GM18861 (cell line): ENCODE results near the gene CA12.

Experiments used
- ATAC-seq: cut with Tn5 transposase; IDR thresholded peaks from one replicate; pipeline ENCODE4 v1.9.1; 2021; ENCODE audit not compliant: unreplicated experiment

The CA12 gene

DNA sequence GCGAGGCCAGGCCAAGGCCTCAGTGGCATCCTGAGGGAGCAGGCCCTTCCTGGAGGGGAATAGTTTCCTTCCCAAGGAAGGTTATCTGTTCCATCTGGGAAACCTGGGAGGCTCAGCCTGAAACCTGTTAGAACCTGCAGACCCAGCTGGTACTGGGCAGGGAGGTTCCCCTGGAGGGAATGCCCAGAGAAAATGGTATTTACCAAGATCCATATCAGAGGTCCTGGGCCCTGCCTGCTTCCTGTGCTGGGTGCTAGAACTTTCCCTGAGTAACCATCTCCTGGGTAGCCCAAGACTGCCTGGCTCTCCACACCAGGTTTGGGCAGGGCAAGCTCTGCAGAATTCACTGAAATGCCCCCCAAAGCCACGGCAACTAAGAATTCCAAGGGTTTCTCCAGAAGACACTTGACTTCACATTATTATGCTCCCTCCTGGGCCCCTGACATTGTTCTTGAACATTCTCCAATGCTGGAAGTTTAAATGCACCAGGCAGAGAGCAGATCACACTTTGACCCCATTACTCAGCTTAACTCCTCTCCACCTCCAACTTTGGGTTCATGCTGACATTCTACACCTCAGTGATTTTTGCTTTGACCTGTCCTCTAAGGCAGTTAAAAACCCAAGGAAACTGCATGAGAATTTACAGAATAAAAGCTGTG, 2.0 kb downstream of the CA12 start:
- no peak for ATAC-seq

DNA sequence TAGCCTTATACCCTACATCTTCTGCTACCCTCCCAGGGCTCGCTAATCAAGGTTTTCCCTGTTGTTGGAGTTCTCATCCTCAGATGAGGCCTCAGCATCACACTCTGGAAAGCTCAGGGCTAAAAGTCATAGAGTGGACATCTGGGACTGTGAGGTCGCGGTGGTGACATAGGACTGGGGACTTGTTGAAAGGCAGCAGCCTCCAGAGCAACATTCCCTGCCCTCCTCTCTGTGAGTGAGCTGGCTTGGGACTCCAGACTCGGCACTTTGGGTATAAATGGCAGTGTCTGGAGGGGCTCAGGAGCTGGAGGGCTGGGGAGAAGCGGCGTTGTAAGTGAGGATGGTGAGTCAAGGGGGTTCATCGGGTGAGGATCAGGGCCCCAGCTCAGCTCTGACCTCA, 2.7 kb downstream of the CA12 start:
- ATAC-seq, result no peak

DNA sequence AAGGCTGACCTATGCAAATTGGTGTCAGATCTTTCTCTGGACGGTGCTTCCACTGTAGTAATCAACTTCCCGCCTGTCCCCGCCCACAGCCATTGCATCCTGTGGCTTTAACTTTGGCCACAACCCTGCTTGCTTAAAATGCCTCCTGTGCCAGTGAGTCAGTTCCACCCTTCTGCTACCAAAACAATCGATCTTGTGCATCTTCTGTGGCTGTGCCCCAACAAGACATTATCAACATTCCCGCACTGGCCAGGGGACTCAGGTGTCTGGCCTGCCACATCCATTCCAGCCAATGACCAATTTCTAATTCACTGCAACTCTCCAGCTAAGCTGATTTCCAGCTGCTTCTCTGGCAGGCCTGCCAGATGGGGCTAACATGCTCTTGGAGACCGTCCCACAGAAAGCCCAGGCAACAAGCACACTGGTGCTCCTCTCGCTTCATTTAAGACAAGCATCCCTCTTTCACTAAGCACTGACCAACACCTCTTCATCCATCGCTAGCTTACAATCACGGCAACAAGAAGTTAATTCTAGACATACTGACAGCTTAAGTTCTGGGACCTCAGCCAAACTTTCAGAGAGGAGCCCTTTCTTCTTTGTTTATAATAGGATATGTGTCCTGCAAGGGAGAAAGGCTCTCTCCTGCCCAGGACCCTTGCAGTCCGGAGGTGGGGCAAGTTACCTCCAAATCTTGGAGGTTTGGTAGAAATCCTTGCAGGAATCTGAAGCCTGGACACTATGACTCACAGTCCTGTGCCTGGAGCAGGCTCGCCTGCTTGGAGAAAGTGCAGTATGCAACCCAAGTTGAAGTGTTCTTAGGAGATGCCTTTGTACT, 6.7 kb downstream of the CA12 start:
- ATAC-seq, result no peak

DNA sequence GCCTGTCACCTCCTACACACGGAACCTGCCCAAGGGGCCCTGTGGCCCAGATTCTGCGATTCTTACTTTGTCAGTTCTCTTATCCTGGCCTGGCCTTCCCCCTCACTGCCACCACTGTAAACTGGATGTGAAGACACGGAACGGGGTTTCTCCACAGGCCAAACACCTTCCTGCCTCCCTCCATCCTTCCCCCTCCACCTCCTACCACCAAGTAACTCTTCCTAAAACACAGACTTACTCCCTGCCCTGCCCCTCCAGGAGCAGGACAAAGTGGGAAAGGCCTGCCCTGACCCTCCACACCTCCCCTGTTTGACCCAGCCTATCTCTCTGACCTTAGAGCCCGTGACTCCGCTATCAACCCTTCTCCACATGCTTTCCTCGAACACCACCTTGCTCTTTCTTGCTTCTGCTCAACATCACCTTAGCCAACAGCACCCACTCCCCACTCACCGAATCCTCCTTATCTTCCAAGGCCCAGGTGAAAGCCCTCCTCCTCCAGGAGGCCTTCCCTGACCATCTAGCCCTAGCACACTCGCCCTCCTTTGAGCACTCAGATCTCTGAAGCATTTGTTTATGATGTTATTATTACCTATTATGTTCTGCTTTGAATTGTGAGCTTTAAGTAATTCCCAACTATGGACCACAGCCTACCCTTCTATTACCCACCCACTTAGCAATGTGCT, 7.6 kb downstream of the CA12 start:
- no peak for ATAC-seq

DNA sequence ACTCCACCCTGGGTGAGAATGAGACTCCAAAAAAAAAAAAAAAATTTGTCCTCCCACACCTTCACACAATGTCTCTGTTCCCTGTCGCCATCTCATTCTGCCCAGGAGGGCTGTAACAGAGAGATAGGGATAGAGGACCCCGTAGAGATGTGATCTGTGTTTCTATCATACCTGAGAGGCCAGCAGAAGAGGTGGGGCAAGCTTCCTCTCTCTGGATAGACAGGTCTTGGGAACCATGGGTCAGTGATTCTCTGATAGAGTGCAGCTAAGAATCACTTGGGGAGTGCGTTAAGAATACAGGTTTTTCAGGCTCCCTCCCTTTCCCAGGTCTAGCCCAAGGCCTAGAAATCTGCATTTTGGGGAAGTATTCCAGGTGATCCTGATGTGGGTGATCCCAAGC, 8.3 kb downstream of the CA12 start:
- ATAC-seq, result no peak

DNA sequence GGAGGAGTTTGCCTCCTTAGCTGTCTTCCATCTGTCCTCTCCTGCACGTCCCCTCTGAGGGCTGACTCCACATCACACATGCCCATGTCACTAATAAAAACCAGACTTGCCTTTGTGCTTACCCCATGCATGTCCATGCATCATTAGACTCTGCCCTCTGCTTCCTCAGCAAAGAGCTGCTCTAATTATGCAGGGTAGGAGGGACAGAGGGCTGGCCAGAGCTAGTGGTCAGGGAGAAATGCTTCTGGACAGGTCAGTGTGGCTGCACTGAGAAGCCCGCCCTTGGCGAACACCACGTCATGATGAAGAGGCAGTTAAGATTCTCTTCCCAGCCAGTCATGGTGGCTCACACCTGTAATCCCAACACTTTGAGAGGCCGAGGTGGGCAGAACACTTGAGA, 8.9 kb downstream of the CA12 start:
- no peak for ATAC-seq

DNA sequence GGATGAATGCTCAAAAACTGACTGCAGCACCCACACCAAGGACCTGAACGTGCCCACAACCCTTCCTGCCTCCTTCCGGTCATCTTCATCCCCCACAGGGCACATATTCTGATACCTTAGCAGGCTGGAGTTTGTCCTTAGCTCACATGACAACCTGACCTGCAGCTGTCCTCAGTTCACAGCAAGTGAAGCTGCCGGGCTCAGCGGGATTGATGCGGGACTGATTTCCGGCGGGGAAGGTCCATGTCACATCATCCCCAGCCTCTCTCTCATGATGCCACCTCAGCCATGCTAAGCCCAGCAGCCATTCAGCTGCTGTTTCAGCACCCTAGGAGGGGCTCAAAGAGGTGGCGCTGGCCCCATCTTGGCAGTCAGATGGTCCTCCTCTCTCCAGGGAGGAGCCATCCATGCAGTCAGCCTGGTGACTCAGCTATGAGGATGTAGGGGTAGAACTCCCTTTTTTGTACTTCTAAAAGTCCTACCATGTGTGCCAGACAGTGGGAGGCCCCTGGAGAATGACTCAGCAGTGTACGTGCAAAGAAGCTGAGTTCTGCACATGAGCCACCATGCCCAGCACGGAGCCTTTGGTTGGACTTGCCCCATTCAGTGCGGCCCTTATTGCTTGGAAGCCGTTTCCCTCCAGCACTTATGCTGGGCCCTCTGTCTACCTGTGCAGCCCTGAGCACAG, 9.5 kb downstream of the CA12 start:
- no peak for ATAC-seq

DNA sequence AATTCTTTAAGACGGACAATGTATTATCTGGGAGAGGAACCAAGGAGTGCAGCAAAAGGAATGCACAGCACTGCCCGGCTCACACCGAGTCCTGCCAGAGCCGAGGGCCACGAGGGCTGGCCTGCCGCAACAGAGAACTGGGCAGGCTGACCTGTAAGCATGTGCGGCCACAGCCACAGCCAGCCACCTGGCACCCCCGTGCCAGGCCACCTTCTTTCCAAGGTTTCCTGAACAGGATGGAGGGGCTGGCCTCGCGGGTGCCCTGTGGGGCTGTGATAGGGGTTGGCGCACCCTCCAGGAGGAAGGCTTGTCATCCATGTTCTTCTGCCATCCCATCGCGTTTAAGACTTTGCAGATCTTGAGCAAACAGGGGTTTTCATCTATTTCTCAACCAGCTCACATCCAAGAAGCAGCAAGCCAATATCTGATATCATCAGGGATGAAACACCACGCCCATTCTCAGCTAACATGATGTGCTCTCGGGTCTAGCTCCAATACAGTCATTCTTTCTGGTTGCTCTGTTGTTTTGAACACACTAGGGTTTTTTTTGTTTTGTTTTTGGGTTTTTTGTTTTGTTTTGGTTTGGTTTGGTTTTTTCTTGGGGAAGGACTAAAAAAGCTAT, 10.2 kb downstream of the CA12 start:
- no peak for ATAC-seq

DNA sequence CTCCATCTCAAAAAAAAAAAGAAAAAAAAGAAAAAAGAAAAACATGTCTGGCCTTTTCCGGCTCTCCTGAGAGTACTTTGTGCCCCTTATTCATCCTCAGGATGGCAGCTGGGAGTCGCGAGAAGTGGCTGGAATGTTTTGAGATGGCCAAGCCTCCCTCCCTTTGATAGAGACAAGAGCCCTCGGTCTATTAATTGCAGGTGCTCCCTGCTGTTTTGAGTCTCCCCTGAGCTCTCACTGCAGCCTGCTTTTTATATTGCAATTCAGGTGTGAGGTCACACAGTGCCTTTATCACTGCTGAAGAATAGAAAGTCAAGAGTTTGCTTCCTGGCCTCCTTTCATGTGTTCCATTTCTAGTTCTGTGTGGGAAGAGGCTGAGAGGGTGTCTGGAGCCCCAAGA, 10.9 kb downstream of the CA12 start:
- no peak for ATAC-seq

DNA sequence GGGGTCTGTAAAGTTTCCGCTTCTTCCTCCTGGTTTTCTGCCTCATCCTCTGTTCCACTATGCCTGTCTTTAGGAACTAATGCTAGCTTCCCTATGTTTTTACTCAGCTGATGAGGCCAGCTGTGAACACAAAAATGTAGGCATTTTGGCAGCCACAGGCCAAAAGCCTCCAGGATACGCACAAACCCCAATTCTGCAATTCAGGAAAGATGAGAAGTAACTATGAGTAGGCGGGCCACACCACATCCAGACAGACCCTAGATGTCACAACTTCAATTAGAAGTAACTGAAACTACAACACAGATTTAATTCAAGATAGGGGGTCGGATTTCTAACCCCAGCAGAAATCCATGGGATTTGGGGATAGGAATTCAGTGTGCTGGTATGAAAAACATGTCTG, 11.9 kb downstream of the CA12 start:
- no peak for ATAC-seq

DNA sequence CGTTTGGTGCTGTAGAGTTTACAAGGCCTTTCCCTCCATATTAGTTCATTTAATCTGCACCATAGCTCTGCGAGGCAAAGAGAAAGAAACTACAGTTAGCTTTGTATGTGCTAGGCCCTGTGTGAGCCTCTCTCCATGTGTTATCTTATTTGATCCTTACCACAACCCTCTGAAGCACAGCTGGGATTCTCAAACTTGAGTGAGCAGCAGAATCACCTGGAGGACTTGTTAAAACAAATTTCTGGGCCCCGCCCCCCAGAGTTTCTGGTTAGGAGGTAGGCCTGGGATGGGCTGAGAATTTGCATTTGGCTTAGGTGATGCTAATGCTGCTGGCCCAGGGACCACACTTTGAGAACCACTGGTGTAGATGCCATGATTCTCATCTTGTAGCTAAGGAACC, 12.3 kb downstream of the CA12 start:
- no peak for ATAC-seq

DNA sequence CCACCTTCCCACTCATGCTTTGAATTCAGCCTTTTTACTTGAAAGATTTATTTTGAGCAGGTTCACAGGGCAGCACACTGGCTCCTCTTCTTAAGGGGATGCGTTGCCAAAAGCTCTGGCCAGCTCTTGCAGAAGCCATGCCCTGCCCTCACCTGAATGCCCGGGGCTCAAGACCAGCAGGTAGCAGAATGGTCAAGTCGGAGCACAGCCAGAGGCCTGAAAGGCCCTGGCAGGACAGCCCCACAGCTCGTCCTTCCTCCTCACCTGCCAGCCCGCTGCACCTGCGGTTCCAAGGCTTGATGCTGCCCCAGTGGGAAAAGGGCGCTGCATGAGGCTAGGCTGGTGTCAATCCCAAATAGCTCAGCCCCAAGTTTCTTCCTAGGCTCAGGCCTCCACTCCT, 13.1 kb downstream of the CA12 start:
- no peak for ATAC-seq

DNA sequence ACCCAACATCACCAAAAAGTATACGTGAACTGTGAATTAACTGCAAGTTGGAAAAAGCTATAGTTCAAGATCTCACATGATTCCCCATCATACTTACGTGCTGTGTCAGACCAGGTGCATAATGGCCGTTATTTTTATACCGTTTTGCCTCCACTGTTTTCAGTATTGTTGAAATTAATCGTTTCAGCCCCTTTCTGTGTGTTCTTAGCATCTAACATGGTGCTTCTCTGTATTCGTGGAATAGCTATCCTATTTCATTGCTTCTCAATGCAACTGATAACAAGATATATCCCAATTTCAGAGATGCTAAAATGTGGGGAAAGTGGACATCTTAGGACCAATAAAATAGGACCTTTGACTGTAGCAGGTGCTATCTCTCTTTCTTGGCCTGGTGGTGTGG, 13.7 kb downstream of the CA12 start:
- ATAC-seq, result no peak

DNA sequence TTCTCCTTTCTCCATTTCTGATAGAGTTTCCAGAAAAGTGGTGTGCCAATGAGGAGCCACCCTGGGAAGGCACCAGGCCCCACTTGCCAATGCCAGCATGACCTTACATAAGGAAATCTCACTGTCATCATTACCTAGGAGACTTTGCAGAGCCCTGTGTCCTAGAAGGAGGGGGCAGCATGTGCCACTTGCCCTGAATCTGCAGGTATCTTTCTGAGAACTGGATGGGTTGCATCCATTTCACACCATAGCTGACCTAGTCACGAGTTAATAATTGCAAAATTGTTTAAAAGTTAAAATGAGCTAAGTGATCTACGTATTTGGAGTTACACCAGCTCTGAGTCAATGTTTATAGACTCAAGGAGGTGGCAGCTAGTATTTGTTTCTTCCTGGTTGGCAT, 14.3 kb downstream of the CA12 start:
- no peak for ATAC-seq

DNA sequence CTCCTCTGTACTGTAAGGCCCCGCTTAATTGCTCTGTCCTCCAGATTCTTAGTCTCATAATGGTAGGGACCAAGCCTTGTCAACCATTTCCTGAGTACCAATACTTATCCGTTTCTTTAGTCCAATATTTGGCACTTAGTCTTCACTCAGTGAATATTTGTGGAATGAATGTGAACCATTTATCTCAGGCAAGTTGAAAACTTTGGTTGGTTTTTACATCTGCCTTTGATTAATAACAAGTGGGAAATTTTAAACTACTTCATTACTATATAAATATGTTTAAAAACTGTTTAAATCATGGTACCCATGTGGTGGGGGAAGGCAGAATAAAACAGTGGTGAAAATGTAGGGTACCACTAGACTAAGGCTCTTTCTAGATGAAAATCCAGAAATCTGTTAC, 15.2 kb downstream of the CA12 start:
- no peak for ATAC-seq

DNA sequence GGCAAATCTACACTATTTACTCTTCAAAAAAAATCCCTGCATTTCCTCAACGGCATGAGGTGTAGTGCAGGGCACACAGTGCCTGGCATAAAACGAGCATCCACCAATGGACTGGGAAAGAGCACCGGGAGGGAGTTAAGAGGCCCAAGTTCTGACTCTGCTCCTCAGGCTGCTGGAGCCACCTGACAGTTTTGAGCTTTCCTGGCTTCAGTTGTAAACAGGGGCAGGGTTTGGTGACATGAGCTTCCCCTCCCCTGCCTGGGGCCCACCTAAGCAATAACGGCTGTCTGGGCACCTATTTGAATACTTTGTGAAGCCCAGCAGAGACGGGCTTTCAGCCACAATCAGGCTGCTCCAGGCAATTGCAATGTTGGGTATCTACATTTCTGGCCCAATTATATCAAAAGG, 16.4 kb downstream of the CA12 start:
- ATAC-seq, result no peak

DNA sequence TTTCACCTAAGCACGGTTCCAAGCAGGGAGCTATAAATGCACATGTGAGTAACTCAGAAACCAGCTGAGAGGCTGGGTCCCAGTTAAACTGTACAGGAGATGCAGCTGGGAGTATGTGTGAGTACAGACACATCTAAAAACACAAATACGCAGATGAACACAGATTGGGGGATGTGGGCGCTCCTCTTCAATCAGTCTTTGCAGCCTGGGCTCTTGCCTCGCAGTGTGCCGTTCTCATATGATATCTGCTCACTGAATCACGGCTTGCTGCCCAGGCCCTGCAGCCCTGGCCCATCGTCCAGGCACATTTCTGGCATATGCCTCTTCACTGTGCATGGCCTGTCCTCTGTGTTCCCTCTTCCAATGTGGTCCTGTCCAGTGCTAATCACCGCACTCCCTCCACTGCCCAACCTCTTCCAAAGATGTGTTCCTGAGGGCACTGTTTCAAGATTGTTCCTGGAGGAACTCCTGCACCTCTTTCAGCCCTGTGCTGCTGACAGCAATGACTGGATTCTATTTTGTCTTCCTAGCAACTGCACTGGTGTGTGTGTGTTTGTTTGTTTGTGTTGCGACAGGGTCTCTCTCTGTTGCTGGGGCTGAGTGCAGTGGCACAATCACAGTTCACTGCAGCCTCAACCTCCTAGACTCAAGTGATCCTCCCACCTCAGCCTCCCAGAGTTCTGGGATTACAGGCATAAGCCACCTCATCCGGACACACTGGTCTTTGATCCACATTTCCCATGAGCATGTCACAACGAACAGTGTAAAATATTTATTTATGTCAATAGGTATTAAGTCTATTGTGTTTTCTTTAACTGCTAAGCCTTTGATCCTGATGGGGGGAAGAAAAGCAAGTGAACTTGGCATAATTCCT, 17.0 kb downstream of the CA12 start:
- ATAC-seq, result no peak

DNA sequence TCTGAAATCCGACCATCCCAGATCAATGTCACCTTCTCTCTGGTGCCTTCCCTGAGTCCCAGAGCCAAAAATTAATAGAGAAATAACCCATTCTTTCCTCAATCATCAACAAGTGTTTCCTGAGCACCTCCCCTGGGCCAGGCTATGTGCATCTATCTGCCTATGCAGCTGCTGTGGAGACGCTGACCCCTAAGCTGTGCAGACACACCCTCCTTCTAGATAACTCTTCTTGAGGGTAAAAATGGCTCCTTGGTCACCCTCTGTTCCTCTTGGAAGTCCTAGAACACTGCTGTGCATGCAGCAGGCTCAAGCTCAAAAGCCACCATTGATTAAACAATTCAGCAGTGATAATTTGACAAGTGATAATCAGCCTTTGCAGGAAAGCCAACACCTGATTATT, 18.4 kb downstream of the CA12 start:
- no peak for ATAC-seq

DNA sequence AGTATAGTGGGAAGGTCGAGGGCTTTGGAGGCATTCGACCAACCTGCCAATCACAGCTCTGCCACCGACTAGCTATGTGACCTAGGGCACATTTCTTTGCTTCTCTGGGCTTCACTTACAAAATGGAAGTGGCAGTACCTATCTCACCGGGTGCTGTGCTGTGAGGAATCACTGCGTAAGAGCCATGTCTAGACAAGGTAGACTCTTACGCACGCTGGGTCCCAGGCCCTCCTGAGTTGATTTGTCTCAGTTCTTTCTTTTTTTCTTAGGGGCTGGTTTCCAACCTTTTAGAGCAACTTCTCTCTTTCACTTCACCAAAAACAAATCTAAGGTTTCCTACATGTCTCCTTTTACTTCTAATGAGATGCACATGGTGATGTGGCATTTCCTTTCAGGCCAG, 18.8 kb downstream of the CA12 start:
- ATAC-seq, result no peak

DNA sequence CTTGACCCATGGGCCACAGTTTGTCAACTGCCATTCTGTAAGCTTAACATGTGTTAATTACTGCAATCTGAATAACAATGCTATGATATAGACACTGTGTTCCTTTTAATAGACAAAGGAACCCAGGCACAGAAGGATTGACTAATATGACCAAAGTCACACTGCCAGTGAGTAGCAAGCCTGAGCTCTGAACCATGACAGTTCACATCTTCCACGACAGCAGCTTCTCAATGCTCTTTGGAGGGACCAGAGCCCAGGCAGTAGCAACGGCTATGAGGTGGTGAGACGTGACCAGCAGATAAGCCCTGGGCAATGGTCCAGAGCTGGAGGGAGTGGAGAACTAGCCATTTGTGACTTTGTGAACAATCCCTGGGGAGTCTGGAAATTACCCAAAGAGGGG, 19.4 kb downstream of the CA12 start:
- no peak for ATAC-seq
